GM12878 (cell line): ENCODE data around the gene TEX44. TPM values are rescaled to one million over a fixed set of nuclear protein-coding genes. Genes with fewer than 3 reads are reported as not detected.
A peak's percentile ranks its signal among the peaks of the same experiment; 100 is the strongest.

ENCODE experiments used
- ASH2L ChIP-seq: fragments of 300-600, 200-600 bp; sonication (generic); IDR thresholded peaks from 2 replicates; pipeline ENCODE4 v1.6.1; 2017; ENCODE audit warnings: low read depth, mild to moderate bottlenecking, borderline replicate concordance
- BHLHE40 ChIP-seq, 2 experiments: fragments of 450-650 bp in 1 of 2; IDR thresholded peaks; 2 replicates each; pipeline ENCODE4 v1.6.1; 2011 to 2017; ENCODE audit warnings: low read depth in 2 of 2, borderline replicate concordance in 1 of 2, improper control_type of control experiment in 1 of 2, low read length in 1 of 2, mild to moderate bottlenecking in 1 of 2
- CREM ChIP-seq: IDR thresholded peaks from 2 replicates; pipeline ENCODE4 v1.6.1; 2014; ENCODE audit warnings: antibody characterized with exemption, low read depth
- EED ChIP-seq: sonication (generic); IDR thresholded peaks from 2 replicates; pipeline ENCODE4 v1.6.1; 2016; ENCODE audit warnings: antibody characterized with exemption, low read depth
- EGR1 ChIP-seq, 2 experiments: IDR thresholded peaks; 1 replicate in 1 of 2; 2 replicates in 1 of 2; pipeline ENCODE4 v1.6.1; 2011 to 2012; ENCODE audit warnings: low read depth in 2 of 2, low read length in 2 of 2, borderline replicate concordance in 1 of 2, mild to moderate bottlenecking in 1 of 2, moderate library complexity in 1 of 2
- IKZF2 ChIP-seq, 2 experiments: fragments of 450-650 bp; IDR thresholded peaks; 2 replicates each; pipeline ENCODE4 v1.6.1; 2017; ENCODE audit warnings: mild to moderate bottlenecking in 2 of 2, moderate library complexity in 2 of 2
- JUND ChIP-seq: IDR thresholded peaks from 2 replicates; pipeline ENCODE4 v1.6.1; 2012; ENCODE audit warnings: low read depth, mild to moderate bottlenecking, low read length, improper control_type of control experiment, moderate library complexity
- KAT2A ChIP-seq: conservative IDR thresholded peaks from 2 replicates; pipeline ENCODE4 v1.6.1; 2011; ENCODE audit warnings: low read depth, low read length; ENCODE audit not compliant: control insufficient read depth
- MEF2B ChIP-seq: fragments of 450-650 bp; IDR thresholded peaks from 2 replicates; pipeline ENCODE4 v1.6.1; 2018; ENCODE audit warnings: mild to moderate bottlenecking, moderate library complexity; ENCODE audit not compliant: partially characterized antibody, poor library complexity, severe bottlenecking
- MXI1 ChIP-seq: fragments of 150-350 bp; IDR thresholded peaks from 2 replicates; pipeline ENCODE4 v1.6.1; 2011; ENCODE audit warnings: low read depth, mild to moderate bottlenecking, inconsistent platforms, low read length, improper control_type of control experiment
- MYC ChIP-seq: IDR thresholded peaks from 2 replicates; pipeline ENCODE4 v1.6.1; 2011; ENCODE audit warnings: mild to moderate bottlenecking, low read length, moderate library complexity, inconsistent platforms; ENCODE audit not compliant: insufficient read depth, insufficient replicate concordance, insufficient read length, severe bottlenecking
- RELA ChIP-seq: fragments of 450-650 bp; IDR thresholded peaks from 2 replicates; pipeline ENCODE4 v1.8.0; 2014; ENCODE audit warnings: borderline replicate concordance; ENCODE audit not compliant: partially characterized antibody
- RELB ChIP-seq: fragments of 450-650 bp; IDR thresholded peaks from 2 replicates; pipeline ENCODE4 v1.6.1; 2017; ENCODE audit warnings: low read depth, mild to moderate bottlenecking, moderate library complexity
- RUNX3 ChIP-seq: IDR thresholded peaks from 2 replicates; pipeline ENCODE4 v1.6.1; 2012; ENCODE audit warnings: low read length, inconsistent platforms
- SP1 ChIP-seq: IDR thresholded peaks from one replicate; pipeline ENCODE4 v1.6.1; 2011; ENCODE audit warnings: low read depth, low read length
- SPI1 ChIP-seq: IDR thresholded peaks from 2 replicates; pipeline ENCODE4 v1.6.1; 2011; ENCODE audit warnings: low read depth, mild to moderate bottlenecking, low read length, moderate library complexity, borderline replicate concordance; ENCODE audit not compliant: insufficient read depth
- TAF1 ChIP-seq: IDR thresholded peaks from 2 replicates; pipeline ENCODE4 v1.6.1; 2011; ENCODE audit warnings: mild to moderate bottlenecking, low read depth, low read length, borderline replicate concordance
- YY1 ChIP-seq: IDR thresholded peaks from 2 replicates; pipeline ENCODE4 v1.6.1; 2011; ENCODE audit warnings: low read depth, mild to moderate bottlenecking, low read length
- ZNF687 ChIP-seq: fragments of 450-650 bp; IDR thresholded peaks from 2 replicates; pipeline ENCODE4 v1.6.1; 2017; ENCODE audit warnings: mild to moderate bottlenecking, moderate library complexity
- polyA plus RNA-seq, 11 experiments: library from polyadenylated mRNA; depleted of rRNA in 4 of 11; unstranded in 6 of 11; stranded (reverse) in 5 of 11; fragments of >200 nt; fragmentation: Nextera tagmentation in 4 of 11; fragmentation: Illumina TruSeq in 1 of 11; extraction: Ambion mirVana in 4 of 11; extraction: Trizol in 1 of 11; gene quantifications; 1 replicate in 1 of 11; 2 replicates in 10 of 11; pipeline versions ENCODE4 v1.2.1 to v1.2.3, GENCODE V29; 2011 to 2016; ENCODE audit warnings: inconsistent platforms in 2 of 11, missing spikeins in 2 of 11, low read depth in 1 of 11
- total RNA-seq, 4 experiments: library from RNA; depleted of rRNA in 3 of 4; stranded (reverse); fragments of >200 nt in 3 of 4; fragmentation: Illumina TruSeq in 1 of 4; extraction: Trizol in 1 of 4; gene quantifications; 2 replicates each; pipeline versions ENCODE4 v1.2.1 to v1.2.3, GENCODE V29; 2013 to 2021
- TF ChIP-seq, protein P1 (sequence below): fragments of 450-650 bp; IDR thresholded peaks from 2 replicates; pipeline ENCODE4 v1.6.1; 2017; ENCODE audit warnings: mild to moderate bottlenecking, moderate library complexity

The TEX44 gene
- total and polyA plus RNA-seq, 10 of the 15 experiments (the other 5 are each of a cell fraction or from before 2014, with no cell fraction given) = not detected

- peak in 1 of 2 experiments; percentile 81; a peak in 2 of 3 replicates for TF ChIP-seq EGR1 (IDR thresholded peaks at IDR 0.05; ENCODE audit: borderline replicate concordance in 1 of 2, low read depth in 2 of 2, low read length in 2 of 2)
- no peak for TF ChIP-seq KAT2A
- TF ChIP-seq MEF2B = peak; percentile 89
- TF ChIP-seq MXI1 = peak; percentile 36; the same call in 1 of the 2 replicates
- TF ChIP-seq BHLHE40 (IDR thresholded peaks at IDR 0.05; ENCODE audit: borderline replicate concordance in 1 of 2, low read depth in 2 of 2, low read length in 1 of 2) = peak; percentile 93 to 97
- TF ChIP-seq YY1 = no peak; the same call in 1 of the 2 replicates
- TF ChIP-seq SP1 = peak; percentile 12
- peak; percentile 58 to 77; a peak in 1 of 4 replicates for TF ChIP-seq IKZF2 (IDR thresholded peaks at IDR 0.05)
- TF ChIP-seq SPI1 = peak; percentile 47; the same call in 1 of the 2 replicates
- peak; percentile 40 for TF ChIP-seq RELA
- TF ChIP-seq ASH2L = no peak
- TF ChIP-seq, protein P1, sequence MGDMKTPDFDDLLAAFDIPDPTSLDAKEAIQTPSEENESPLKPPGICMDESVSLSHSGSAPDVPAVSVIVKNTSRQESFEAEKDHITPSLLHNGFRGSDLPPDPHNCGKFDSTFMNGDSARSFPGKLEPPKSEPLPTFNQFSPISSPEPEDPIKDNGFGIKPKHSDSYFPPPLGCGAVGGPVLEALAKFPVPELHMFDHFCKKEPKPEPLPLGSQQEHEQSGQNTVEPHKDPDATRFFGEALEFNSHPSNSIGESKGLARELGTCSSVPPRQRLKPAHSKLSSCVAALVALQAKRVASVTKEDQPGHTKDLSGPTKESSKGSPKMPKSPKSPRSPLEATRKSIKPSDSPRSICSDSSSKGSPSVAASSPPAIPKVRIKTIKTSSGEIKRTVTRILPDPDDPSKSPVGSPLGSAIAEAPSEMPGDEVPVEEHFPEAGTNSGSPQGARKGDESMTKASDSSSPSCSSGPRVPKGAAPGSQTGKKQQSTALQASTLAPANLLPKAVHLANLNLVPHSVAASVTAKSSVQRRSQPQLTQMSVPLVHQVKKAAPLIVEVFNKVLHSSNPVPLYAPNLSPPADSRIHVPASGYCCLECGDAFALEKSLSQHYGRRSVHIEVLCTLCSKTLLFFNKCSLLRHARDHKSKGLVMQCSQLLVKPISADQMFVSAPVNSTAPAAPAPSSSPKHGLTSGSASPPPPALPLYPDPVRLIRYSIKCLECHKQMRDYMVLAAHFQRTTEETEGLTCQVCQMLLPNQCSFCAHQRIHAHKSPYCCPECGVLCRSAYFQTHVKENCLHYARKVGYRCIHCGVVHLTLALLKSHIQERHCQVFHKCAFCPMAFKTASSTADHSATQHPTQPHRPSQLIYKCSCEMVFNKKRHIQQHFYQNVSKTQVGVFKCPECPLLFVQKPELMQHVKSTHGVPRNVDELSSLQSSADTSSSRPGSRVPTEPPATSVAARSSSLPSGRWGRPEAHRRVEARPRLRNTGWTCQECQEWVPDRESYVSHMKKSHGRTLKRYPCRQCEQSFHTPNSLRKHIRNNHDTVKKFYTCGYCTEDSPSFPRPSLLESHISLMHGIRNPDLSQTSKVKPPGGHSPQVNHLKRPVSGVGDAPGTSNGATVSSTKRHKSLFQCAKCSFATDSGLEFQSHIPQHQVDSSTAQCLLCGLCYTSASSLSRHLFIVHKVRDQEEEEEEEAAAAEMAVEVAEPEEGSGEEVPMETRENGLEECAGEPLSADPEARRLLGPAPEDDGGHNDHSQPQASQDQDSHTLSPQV = no peak
- 0 out of 2 replicates have a peak, but pooled peaks have one; percentile 20 for TF ChIP-seq CREM
- peak; percentile 34; the same call in 1 of the 2 replicates for TF ChIP-seq TAF1
- peak; percentile 72 for TF ChIP-seq ZNF687
- TF ChIP-seq RELB = peak; percentile 61; the same call in 1 of the 2 replicates
- peak; percentile 89 for TF ChIP-seq MYC
- TF ChIP-seq JUND = peak; percentile 24; the same call in 1 of the 2 replicates
- no peak for TF ChIP-seq RUNX3
- TF ChIP-seq EED = no peak; the same call in 1 of the 2 replicates
These were observed 21.9 kb downstream of the TEX44 start (continued) for GRCh38 chr2:231614559-231615057.
